Mucosa of rectum (tissue), 2 donors: ENCODE data around the gene HES2.
"Not testable (repeated sequence)": the region's sequence is repeated elsewhere in the genome, so short reads cannot be mapped to it uniquely, and the experiment has no call there.

ENCODE experiments used
- H3K27ac ChIP-seq, 2 donors: one replicate each; pipeline ENCODE4 v1.7.0; 2013; ENCODE audit warnings: inconsistent platforms in 2 of 2, low read depth in 2 of 2, low read length in 2 of 2
- H3K27me3 ChIP-seq, 2 donors: one replicate each; pipeline ENCODE4 v1.7.0; 2013; ENCODE audit warnings: low read length in 2 of 2; ENCODE audit not compliant: control insufficient read depth in 2 of 2, insufficient read depth in 2 of 2
- H3K36me3 ChIP-seq, 2 donors: one replicate each; pipeline ENCODE4 v1.7.0; 2013; ENCODE audit warnings: low read length in 2 of 2; ENCODE audit not compliant: control insufficient read depth in 2 of 2, insufficient read depth in 2 of 2
- H3K4me1 ChIP-seq, 2 donors: one replicate each; pipeline ENCODE4 v1.7.0; 2013; ENCODE audit warnings: low read length in 2 of 2, mild to moderate bottlenecking in 1 of 2; ENCODE audit not compliant: control insufficient read depth in 2 of 2, insufficient read depth in 2 of 2
- H3K4me3 ChIP-seq, 2 donors: one replicate each; pipeline ENCODE4 v1.7.0; 2013; ENCODE audit warnings: low read length in 2 of 2
- H3K9ac ChIP-seq, 2 donors: one replicate each; pipeline ENCODE4 v1.7.0; 2013; ENCODE audit warnings: low read length in 2 of 2, low read depth in 1 of 2, mild to moderate bottlenecking in 1 of 2
- H3K9me3 ChIP-seq, 2 donors: one replicate each; pipeline ENCODE4 v1.7.0; 2013; ENCODE audit warnings: low read length in 2 of 2; ENCODE audit not compliant: control insufficient read depth in 2 of 2
- donor health status: healthy.
- donor health status: Normal muscosa, but diverticular disease.

HES2 gene

GRCh38 chr1:6463120-6463412, 43.3 kb upstream of the HES2 start:
- peaks cover 14% of the 10 kb centered on the region in 2 donors for H3K36me3 ChIP-seq
- H3K4me1 ChIP-seq: peaks cover 2 to 12% of the 10 kb centered on the region in 2 donors
- no peak overlapping the region for H3K9ac ChIP-seq
- no peak overlapping the region for H3K27ac ChIP-seq
- no peaks in the 10 kb centered on the region for H3K27me3 ChIP-seq
- H3K9me3 ChIP-seq: no peaks in the 10 kb centered on the region
- H3K4me3 ChIP-seq: no peak overlapping the region

GRCh38 chr1:6462412-6463119, 42.8 kb upstream of the HES2 start:
- peaks cover 2 to 12% of the 10 kb centered on the region in 2 donors for H3K4me1 ChIP-seq
- H3K36me3 ChIP-seq: peaks cover 14% of the 10 kb centered on the region in 2 donors
- H3K9me3 ChIP-seq: no peaks in the 10 kb centered on the region
- H3K9ac ChIP-seq: no peak overlapping the region
- H3K27ac ChIP-seq: no peak overlapping the region
- H3K4me3 ChIP-seq: no peak overlapping the region
- H3K27me3 ChIP-seq: no peaks in the 10 kb centered on the region

- Histone ChIP-seq H3K4me3 (no peak overlapping the region), H3K36me3 (peaks cover 14 to 16% of the 10 kb centered on the region in 2 donors), H3K4me1 (peaks cover 2 to 12% of the 10 kb centered on the region in 2 donors), H3K27ac (no peak overlapping the region), H3K9me3 (no peaks in the 10 kb centered on the region), H3K27me3 (no peaks in the 10 kb centered on the region), H3K9ac (no peak overlapping the region)
Measured at GRCh38 chr1:6461538-6462411, 42.1 kb upstream of the HES2 start.

GRCh38 chr1:6461051-6461530, 41.4 kb upstream of the HES2 start:
- Histone ChIP-seq H3K27ac (peak overlapping the region in 1 of 2 donors; percentile 58), H3K9ac (no peak overlapping the region), H3K27me3 (no peaks in the 10 kb centered on the region), H3K36me3 (peaks cover 14 to 21% of the 10 kb centered on the region in 2 donors), H3K4me3 (peak overlapping the region in 1 of 2 donors; percentile 20), H3K4me1 (peaks cover 2 to 12% of the 10 kb centered on the region in 2 donors), H3K9me3 (no peaks in the 10 kb centered on the region)

- Histone ChIP-seq H3K9ac (no peak overlapping the region), H3K27ac (peak overlapping the region in 1 of 2 donors; percentile 58), H3K9me3 (no peaks in the 10 kb centered on the region), H3K4me1 (peaks cover 2 to 12% of the 10 kb centered on the region in 2 donors), H3K27me3 (no peaks in the 10 kb centered on the region), H3K4me3 (peak overlapping the region in 1 of 2 donors; percentile 37), H3K36me3 (peaks cover 14 to 21% of the 10 kb centered on the region in 2 donors)
Measured at GRCh38 chr1:6460301-6461050, 40.8 kb upstream of the HES2 start.

DNA sequence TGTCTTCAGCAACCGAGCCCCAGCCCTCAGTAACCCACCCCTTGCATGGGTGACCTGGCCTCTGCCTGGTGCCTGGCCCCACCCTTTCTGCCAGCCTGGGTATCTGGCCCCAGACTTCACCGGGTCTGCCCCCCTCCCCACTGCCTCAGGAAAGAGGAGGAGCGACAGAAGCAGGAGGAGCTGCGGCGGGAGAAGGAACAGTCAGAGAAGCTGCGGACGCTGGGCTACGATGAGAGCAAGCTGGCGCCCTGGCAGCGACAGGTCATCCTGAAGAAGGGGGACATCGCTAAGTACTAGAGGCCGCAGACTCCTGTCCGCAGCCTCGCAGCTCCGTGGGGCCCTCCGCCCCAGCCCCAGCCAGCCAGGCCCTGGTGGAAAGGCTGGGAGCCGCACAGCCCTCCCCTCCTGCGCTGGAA, 40.1 kb upstream of the HES2 start:
- H3K9me3 ChIP-seq: no peaks in the 10 kb centered on the region
- H3K9ac ChIP-seq: no peak overlapping the region
- H3K4me3 ChIP-seq: peak overlapping the region in 1 of 2 donors; percentile 10
- peaks cover 2 to 9% of the 10 kb centered on the region in 2 donors for H3K4me1 ChIP-seq
- H3K36me3 ChIP-seq: peaks cover 14 to 21% of the 10 kb centered on the region in 2 donors
- peak overlapping the region in 1 of 2 donors; percentile 32 for H3K27ac ChIP-seq
- H3K27me3 ChIP-seq: no peaks in the 10 kb centered on the region

- H3K9ac ChIP-seq: no peak overlapping the region
- no peak overlapping the region for H3K4me3 ChIP-seq
- H3K27ac ChIP-seq: no peak overlapping the region
- no peaks in the 10 kb centered on the region for H3K4me1 ChIP-seq
- peaks cover 3 to 13% of the 10 kb centered on the region in 2 donors for H3K36me3 ChIP-seq
- no peaks in the 10 kb centered on the region for H3K9me3 ChIP-seq
- no peaks in the 10 kb centered on the region for H3K27me3 ChIP-seq
Measured at GRCh38 chr1:6456800-6457466, 37.2 kb upstream of the HES2 start.

DNA sequence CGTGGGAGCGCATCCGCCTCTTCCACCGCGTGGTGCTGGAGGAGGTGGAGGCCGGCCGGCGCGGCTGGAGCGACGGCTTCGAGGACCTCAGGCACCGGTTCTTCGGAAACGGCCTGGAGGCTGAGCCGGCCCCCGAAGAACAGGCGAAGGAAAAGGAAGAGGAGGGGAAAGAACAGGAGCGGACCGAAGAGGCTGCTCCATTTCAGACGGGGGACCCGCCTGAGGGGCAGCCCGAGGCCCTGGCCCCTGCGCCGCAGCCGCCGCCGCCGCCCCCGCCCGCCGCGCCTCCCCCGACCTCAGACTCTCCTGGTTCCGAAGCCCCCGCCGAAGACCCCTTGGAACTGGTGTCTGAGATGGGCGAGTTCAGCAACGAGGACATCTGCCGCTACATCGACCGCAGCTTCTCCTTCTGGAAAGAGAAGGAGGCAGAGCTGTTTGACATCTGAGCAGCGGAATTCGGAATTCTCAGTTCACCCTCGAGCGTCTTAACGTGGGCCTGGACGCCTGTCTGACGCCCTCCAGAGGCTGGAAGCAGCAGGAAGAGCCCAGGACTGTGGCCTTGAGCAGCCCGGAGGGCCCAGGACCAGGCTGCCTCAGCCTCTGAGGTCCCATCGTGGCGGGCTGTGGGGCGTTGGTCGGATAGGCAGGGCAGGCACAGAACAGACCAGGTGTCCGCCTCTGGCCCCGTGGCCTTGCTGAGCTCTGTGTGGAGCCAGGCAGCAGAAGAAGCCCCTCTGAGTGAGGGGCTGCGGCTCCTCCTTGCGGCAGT, 36.2 kb upstream of the HES2 start:
- H3K27me3 ChIP-seq, H3K4me3 ChIP-seq, H3K9ac ChIP-seq: not testable (repeated sequence)

More for the DNA sequence above, 36.2 kb upstream of the HES2 start:
- H3K27ac ChIP-seq, H3K36me3 ChIP-seq, H3K9me3 ChIP-seq, H3K4me1 ChIP-seq: not testable (repeated sequence)
